Muscle of arm (tissue), 12 donors: Measurements from ENCODE around the gene LTC4S. TPM values are rescaled to one million over a fixed set of nuclear protein-coding genes. Genes with fewer than 3 reads are reported as not detected.

Experiments used
- polyA plus RNA-seq, 12 donors: library from polyadenylated mRNA; unstranded; fragments of 120-200 nt; gene quantifications; one replicate each; pipeline ENCODE4 v1.2.1, GENCODE V29; 2013; ENCODE audit not compliant: insufficient read length in 12 of 12

LTC4S gene
- polyA plus RNA-seq, 12 donors: 0.99 to 3.3 (median 1.7) TPM; not detected in 2

Other genes with a start within 250 kb of the LTC4S start
- gene RUFY1, start 243.4 kb upstream of the LTC4S start, polyA plus RNA-seq: 10 to 100 TPM in 11 of 12 donors, not detected in 1; 32.8 to 52.7 (median 38.6) TPM
- over 10,000 TPM in 1 of 12 donors, 1,000 to 10,000 TPM in 2, 100 to 1,000 TPM in 9; 408 to 10,550 (median 674) TPM for gene HNRNPH1, start 170.3 kb upstream of the LTC4S start, polyA plus RNA-seq
- under 1 TPM in 6 of 12 donors, not detected in 6; 0.22 to 0.84 (median 0.58) TPM for gene CBY3, start 113.0 kb upstream of the LTC4S start, polyA plus RNA-seq
- gene CANX, start 95.0 kb upstream of the LTC4S start, polyA plus RNA-seq: 100 to 1,000 TPM in 11 of 12 donors, not detected in 1; 208 to 312 (median 283) TPM
- 10 to 100 TPM in 11 of 12 donors, not detected in 1; 22.9 to 76.4 (median 26.9) TPM for gene MAML1, start 61.2 kb upstream of the LTC4S start, polyA plus RNA-seq
- gene MGAT4B, start 12.9 kb downstream of the LTC4S start, polyA plus RNA-seq: 10 to 100 TPM in 11 of 12 donors, not detected in 1; 61.1 to 79.4 (median 67.0) TPM
- gene SQSTM1, start 26.9 kb downstream of the LTC4S start, polyA plus RNA-seq: 10 to 100 TPM in 11 of 12 donors, not detected in 1; 48.6 to 74.6 (median 57.9) TPM
- 10 to 100 TPM in 11 of 12 donors, not detected in 1; 11.6 to 31.1 (median 15.3) TPM for gene MRNIP, start 64.8 kb downstream of the LTC4S start, polyA plus RNA-seq
- 100 to 1,000 TPM in 1 of 12 donors, 10 to 100 TPM in 10, not detected in 1; 43.7 to 118 (median 48.7) TPM for gene TBC1D9B, start 113.9 kb downstream of the LTC4S start, polyA plus RNA-seq